K562 (cell line): Measurements from ENCODE around the gene EQTN. TPM values are rescaled to one million over a fixed set of nuclear protein-coding genes. Genes with fewer than 3 reads are reported as not detected.
A peak's percentile ranks its signal among the peaks of the same experiment; 100 is the strongest.

ENCODE experiments used
- CTCF ChIP-seq, 3 experiments: IDR thresholded peaks in 2 of 3; conservative IDR thresholded peaks in 1 of 3; 2 replicates each; pipeline ENCODE4 v1.5.1; 2011 to 2012; ENCODE audit warnings: low read length in 3 of 3, mild to moderate bottlenecking in 3 of 3, control low read depth in 2 of 3, improper control_type of control experiment in 1 of 3, inconsistent platforms in 1 of 3, low read depth in 1 of 3, mixed read lengths in 1 of 3, moderate library complexity in 1 of 3; ENCODE audit not compliant: insufficient read depth in 2 of 3
- REST ChIP-seq, 2 experiments: fragments of 450-650 bp; formaldehyde crosslinking in 1 of 2; IDR thresholded peaks; 2 replicates each; pipeline versions ENCODE4 v1.4.0 to v1.6.1; 2014 to 2020; ENCODE audit warnings: mild to moderate bottlenecking in 2 of 2, borderline replicate concordance in 1 of 2, low read depth in 1 of 2
- SMC3 ChIP-seq: conservative IDR thresholded peaks from 2 replicates; pipeline ENCODE4 v1.6.1; 2011; ENCODE audit warnings: low read depth, low read length, improper control_type of control experiment; ENCODE audit not compliant: insufficient read depth
- polyA plus RNA-seq, 8 experiments: library from polyadenylated mRNA; depleted of rRNA in 4 of 8; stranded (reverse) in 5 of 8; unstranded in 3 of 8; fragments of >200 nt; fragmentation: Nextera tagmentation in 2 of 8; fragmentation: Illumina TruSeq in 1 of 8; extraction: Ambion mirVana in 2 of 8; extraction: Trizol in 1 of 8; gene quantifications; 2 replicates each; pipeline versions ENCODE4 v1.2.1 to v1.2.3, GENCODE V29; 2011 to 2014; ENCODE audit warnings: inconsistent platforms in 1 of 8, missing spikeins in 1 of 8
- total RNA-seq, 7 experiments: library from RNA; depleted of rRNA in 6 of 7; stranded (reverse); fragments of >200 nt in 6 of 7; fragmentation: Illumina TruSeq in 2 of 7; extraction: Trizol in 2 of 7; gene quantifications; 2 replicates each; pipeline versions ENCODE4 v1.2.1 to v1.2.3, GENCODE V29; 2011 to 2021; ENCODE audit warnings: low replicate concordance in 1 of 7

Gene EQTN
- total and polyA plus RNA-seq, 9 of the 15 experiments (the other 6 are each of a cell fraction or from before 2014, with no cell fraction given), result 0.15 to 0.33 (median 0.18) TPM; not detected in 4

- TF ChIP-seq REST (IDR thresholded peaks at IDR 0.05; ENCODE audit: borderline replicate concordance) (peak; percentile 58), REST (CRISPR knock-in tag; IDR thresholded peaks at IDR 0.05; ENCODE audit: low read depth) (no peak), SMC3 (0 out of 2 replicates have a peak, but pooled peaks have one; percentile 26), CTCF (IDR thresholded peaks at IDR 0.05 in 2 of 3, conservative IDR thresholded peaks at IDR 0.05 in 1 of 3; ENCODE audit: insufficient read depth in 2 of 3, low read depth in 1 of 3, low read length in 3 of 3) (peak; percentile 21 to 54 (median 44); a peak in 4 of 6 replicates)
Observed at GRCh38 chr9:27333241-27334052, 36.5 kb upstream of the EQTN start (continued).
